ENCODE data around the gene HJURP. TPM values are rescaled to one million over a fixed set of nuclear protein-coding genes. Genes with fewer than 3 reads are reported as not detected.

The HJURP gene
- total RNA-seq, 2 experiments from 2014 or later, result 126 to 129 TPM

Other genes with a start within 250 kb of the HJURP start
- gene UGT1A8, start 236.9 kb downstream of the HJURP start, total RNA-seq, result not detected
- not detected for gene UGT1A10, start 218.1 kb downstream of the HJURP start, total RNA-seq
- not detected for gene UGT1A9, start 182.6 kb downstream of the HJURP start, total RNA-seq
- not detected for gene UGT1A7, start 172.6 kb downstream of the HJURP start, total RNA-seq
- not detected for gene UGT1A6, start 161.6 kb downstream of the HJURP start, total RNA-seq
- not detected for gene UGT1A5, start 141.6 kb downstream of the HJURP start, total RNA-seq
- not detected for gene UGT1A4, start 135.8 kb downstream of the HJURP start, total RNA-seq
- gene UGT1A3, start 125.5 kb downstream of the HJURP start, total RNA-seq, result not detected
- not detected for gene UGT1A1, start 94.3 kb downstream of the HJURP start, total RNA-seq
- gene MROH2A, start 76.2 kb downstream of the HJURP start, total RNA-seq, result not detected
- not detected for gene TRPM8, start 62.8 kb upstream of the HJURP start, total RNA-seq
- not detected for gene SPP2, start 196.2 kb upstream of the HJURP start, total RNA-seq

Data from activated CD4-positive, alpha-beta memory T cell treated with anti-CD3 and anti-CD28 coated beads, Interleukin-2, amount 10 ng/mL, durations not matched to agents 7 days and 5 days (primary cell).